Activated naive CD8-positive, alpha-beta T cell (primary cell): ENCODE results near the gene TNS1.

Source experiments
- H3K27ac Mint-ChIP-seq: one replicate; pipeline ENCODE4 v1.8.0; 2021; ENCODE audit warnings: mixed read lengths
- H3K27me3 Mint-ChIP-seq: one replicate; pipeline ENCODE4 v1.8.0; 2021; ENCODE audit warnings: mixed read lengths
- H3K36me3 Mint-ChIP-seq: one replicate; pipeline ENCODE4 v1.8.0; 2021; ENCODE audit warnings: mixed read lengths
- H3K4me1 Mint-ChIP-seq: one replicate; pipeline ENCODE4 v1.8.0; 2021; ENCODE audit warnings: low read depth, mixed read lengths
- H3K4me3 Mint-ChIP-seq: one replicate; pipeline ENCODE4 v1.8.0; 2021; ENCODE audit warnings: mild to moderate bottlenecking, mixed read lengths
- H3K9me3 Mint-ChIP-seq: one replicate; pipeline ENCODE4 v1.8.0; 2021; ENCODE audit warnings: low read depth, mixed read lengths

Gene TNS1

GRCh38 chr2:217838409-217838831 lies 164.4 kb downstream of the TNS1 start:
- Mint-ChIP-seq H3K9me3 (no peaks in the 10 kb centered on the region), H3K27me3 (no peaks in the 10 kb centered on the region), H3K4me3 (no peak overlapping the region), H3K27ac (no peak overlapping the region), H3K36me3 (no peaks in the 10 kb centered on the region), H3K4me1 (no peaks in the 10 kb centered on the region)

DNA sequence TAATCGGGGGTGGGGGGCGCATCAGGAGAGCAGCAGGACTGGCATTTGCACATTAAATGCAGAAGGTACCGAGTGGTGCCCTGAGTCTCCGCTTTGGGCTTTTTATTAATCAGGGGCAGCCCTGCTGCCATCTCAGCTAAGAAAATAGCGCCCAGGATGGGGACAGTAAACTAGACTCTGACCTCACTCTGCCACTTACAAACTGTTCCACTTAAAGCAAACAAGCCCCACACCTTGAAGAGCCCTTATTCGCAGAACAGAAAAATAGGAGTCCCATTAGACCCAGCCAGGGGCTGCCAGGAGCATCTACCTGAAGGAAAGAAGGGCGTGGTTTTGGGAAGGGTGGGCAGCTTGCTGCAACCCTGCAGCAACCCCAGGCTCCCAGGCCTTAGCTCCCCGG lies 165.3 kb downstream of the TNS1 start:
- H3K27ac Mint-ChIP-seq: no peak overlapping the region

DNA sequence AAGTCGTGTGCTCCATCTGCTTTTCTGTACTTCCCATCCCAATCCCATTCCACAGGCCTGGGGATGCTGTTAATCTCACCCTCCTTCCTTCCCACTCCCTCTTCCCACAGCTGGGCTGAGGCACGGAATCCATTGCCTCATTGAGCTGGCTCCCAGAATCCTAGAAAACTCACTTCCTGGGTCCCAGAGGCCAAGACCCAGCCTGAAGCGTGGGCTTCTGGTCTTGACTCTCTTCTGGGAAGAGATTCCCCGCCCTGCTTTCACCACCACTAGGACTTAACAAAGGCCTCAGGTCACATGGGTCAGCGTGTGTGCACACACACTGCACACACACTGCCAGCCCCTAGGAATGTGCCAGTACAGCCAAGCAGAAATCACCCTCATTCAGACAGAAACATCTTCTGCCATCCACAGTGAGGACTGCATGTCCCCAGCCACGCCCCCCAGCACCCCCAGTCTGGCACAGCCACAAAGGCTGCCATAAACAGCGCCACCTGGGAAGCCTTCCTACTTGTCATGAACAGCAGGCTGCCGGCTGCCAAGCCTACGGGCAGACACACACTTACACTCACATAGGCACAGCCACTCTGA lies 165.8 kb downstream of the TNS1 start:
- Mint-ChIP-seq H3K4me1 (no peaks in the 10 kb centered on the region), H3K4me3 (no peak overlapping the region), H3K27me3 (no peaks in the 10 kb centered on the region), H3K27ac (no peak overlapping the region), H3K9me3 (no peaks in the 10 kb centered on the region), H3K36me3 (no peaks in the 10 kb centered on the region)

More for the DNA sequence above, 165.3 kb downstream of the TNS1 start:
- H3K4me3 Mint-ChIP-seq: no peak overlapping the region
- H3K36me3 Mint-ChIP-seq: no peaks in the 10 kb centered on the region
- no peaks in the 10 kb centered on the region for H3K27me3 Mint-ChIP-seq
- no peaks in the 10 kb centered on the region for H3K4me1 Mint-ChIP-seq
- H3K9me3 Mint-ChIP-seq: no peaks in the 10 kb centered on the region

- no peaks in the 10 kb centered on the region for H3K4me1 Mint-ChIP-seq
- H3K9me3 Mint-ChIP-seq: no peaks in the 10 kb centered on the region
- H3K36me3 Mint-ChIP-seq: no peaks in the 10 kb centered on the region
- H3K4me3 Mint-ChIP-seq: no peak overlapping the region
- no peaks in the 10 kb centered on the region for H3K27me3 Mint-ChIP-seq
- H3K27ac Mint-ChIP-seq: no peak overlapping the region
Measured at GRCh38 chr2:217835931-217836891, 166.6 kb downstream of the TNS1 start.

DNA sequence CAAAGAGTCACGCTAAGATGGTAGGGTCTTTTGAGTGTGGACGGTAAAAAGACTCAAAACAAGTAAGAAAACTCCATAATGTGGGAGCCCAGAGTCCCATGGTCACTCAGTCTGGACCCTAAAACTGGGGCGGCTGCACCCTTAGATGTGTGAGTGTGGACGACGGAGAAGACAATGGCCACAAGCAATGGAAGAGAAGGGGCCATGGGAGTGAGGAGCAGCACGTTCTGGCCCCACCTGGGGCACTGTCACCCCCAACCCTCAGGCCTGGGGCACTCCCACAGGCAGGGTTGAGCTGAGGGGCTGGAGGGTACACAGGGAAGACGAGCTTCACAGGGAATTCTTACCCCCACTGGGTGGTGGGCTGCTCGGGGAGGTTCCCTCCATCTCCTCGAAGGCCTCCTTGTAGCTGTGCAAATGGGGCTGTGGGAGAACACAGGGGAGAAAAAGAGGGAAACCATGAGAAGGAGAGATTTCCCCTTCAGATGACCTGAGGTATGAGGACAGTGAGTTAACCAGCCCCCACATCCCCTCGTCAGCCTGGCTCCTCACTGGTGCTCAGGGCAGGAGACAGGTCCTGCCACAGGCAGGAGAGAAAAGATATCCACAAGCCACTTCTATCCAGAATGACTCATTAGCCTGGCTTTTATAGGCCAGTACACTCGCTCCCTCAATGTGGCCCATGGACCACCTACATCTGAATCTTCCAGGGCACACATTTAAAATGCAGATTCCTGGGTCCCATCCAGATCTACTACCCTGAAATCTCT lies 167.9 kb downstream of the TNS1 start:
- Mint-ChIP-seq H3K4me1 (no peaks in the 10 kb centered on the region), H3K4me3 (no peak overlapping the region), H3K27ac (no peak overlapping the region), H3K27me3 (no peaks in the 10 kb centered on the region), H3K9me3 (no peaks in the 10 kb centered on the region), H3K36me3 (no peaks in the 10 kb centered on the region)

DNA sequence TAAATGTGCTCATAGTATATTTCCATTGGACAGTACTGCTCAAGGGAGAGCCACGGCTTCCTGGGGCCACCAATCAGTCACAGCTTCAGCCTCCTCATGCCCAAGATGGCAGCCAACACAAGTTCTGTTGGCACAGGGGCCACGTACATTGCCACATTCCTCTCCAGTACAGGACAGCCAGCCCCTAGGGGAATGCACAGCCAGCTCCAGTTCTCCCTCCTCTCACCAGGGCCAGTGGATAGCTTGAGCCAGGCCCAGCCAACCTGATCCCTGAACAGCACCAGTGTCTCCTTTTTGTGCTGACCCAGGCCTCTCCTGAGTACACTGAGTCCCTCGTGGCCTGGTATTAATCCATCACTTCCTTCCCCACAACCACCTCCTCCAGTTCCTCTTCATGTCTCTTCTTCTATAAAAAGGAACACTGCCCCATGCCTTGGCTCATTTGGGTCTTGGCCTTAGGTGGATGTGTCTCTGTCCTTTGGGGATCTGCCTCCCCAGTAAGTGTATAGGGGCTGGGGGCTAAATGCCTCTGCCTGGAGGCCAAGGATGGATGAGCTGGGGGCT lies 168.7 kb downstream of the TNS1 start:
- no peaks in the 10 kb centered on the region for H3K9me3 Mint-ChIP-seq
- no peaks in the 10 kb centered on the region for H3K4me1 Mint-ChIP-seq
- H3K4me3 Mint-ChIP-seq: no peak overlapping the region
- peaks cover 2% of the 10 kb centered on the region for H3K27me3 Mint-ChIP-seq
- no peaks in the 10 kb centered on the region for H3K36me3 Mint-ChIP-seq
- H3K27ac Mint-ChIP-seq: no peak overlapping the region

GRCh38 chr2:217833439-217833838 lies 169.4 kb downstream of the TNS1 start:
- no peak overlapping the region for H3K27ac Mint-ChIP-seq
- H3K36me3 Mint-ChIP-seq: no peaks in the 10 kb centered on the region
- no peaks in the 10 kb centered on the region for H3K9me3 Mint-ChIP-seq
- no peak overlapping the region for H3K4me3 Mint-ChIP-seq
- H3K4me1 Mint-ChIP-seq: no peaks in the 10 kb centered on the region
- H3K27me3 Mint-ChIP-seq: peaks cover 2% of the 10 kb centered on the region

DNA sequence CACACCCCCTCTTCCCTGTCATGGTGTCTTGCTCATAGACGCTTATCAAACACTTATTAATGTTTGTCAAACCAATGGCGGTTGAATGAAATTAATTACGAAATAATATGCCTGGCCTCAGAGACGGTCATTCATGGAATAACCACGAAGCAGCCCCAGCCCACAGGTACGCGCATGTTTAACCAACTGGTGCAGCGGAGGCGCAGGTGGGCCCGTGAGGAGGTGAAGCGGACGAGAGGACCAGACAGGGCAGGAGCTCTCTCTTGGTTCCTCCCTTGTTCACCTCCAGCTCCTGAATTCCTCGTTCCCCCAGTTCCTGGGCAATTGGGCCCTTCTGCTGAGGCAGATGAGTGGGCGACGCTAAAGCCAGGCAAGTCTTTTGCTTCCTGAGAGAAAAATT lies 169.8 kb downstream of the TNS1 start:
- no peak overlapping the region for H3K27ac Mint-ChIP-seq
- no peak overlapping the region for H3K4me3 Mint-ChIP-seq
- H3K27me3 Mint-ChIP-seq: peaks cover 2% of the 10 kb centered on the region
- no peaks in the 10 kb centered on the region for H3K4me1 Mint-ChIP-seq
- H3K36me3 Mint-ChIP-seq: no peaks in the 10 kb centered on the region
- no peaks in the 10 kb centered on the region for H3K9me3 Mint-ChIP-seq

DNA sequence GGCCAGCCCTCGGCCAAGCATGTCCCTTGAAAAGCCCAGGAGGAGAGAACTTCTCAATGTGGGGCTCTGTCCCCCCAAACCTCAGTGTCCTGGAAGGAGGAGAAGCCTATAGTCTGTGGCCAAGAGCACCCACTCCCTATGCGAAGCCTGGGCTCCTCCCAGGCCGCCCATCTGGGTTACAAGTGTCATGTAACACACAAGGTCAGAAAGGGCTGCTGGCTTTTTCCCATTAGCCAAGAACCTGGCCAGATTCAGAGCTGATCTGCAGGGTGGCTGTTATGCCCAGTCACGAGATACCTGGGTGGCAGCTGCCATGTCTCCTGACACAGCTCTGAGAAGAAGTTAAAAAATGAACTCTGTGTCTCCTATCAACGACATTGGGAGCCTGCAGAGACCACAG lies 170.7 kb downstream of the TNS1 start:
- H3K4me3 Mint-ChIP-seq: no peak overlapping the region
- H3K27ac Mint-ChIP-seq: no peak overlapping the region
- H3K36me3 Mint-ChIP-seq: no peaks in the 10 kb centered on the region
- no peaks in the 10 kb centered on the region for H3K9me3 Mint-ChIP-seq
- no peaks in the 10 kb centered on the region for H3K4me1 Mint-ChIP-seq
- peaks cover 2% of the 10 kb centered on the region for H3K27me3 Mint-ChIP-seq

- H3K36me3 Mint-ChIP-seq: no peaks in the 10 kb centered on the region
- H3K9me3 Mint-ChIP-seq: no peaks in the 10 kb centered on the region
Measured at GRCh38 chr2:217831306-217831705, 171.5 kb downstream of the TNS1 start.

DNA sequence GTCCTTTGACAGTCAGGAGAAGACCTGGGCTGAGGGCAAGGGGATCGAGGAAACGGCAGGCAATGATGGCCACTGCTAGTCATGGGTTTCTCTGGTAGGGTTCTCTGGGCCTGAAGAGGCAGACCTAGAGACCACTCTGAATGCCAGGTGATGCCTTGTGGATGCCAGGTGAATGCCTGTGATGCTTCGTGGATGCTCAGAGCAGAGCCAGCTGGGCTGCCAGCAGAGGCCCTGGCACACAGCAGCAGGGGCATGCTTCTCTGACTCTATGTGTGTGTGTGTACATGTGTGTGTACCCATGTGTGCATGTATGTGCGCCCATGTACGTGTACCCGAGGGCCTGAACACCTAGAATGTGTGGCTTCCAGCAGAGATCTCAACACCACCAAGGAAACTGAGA lies 172.0 kb downstream of the TNS1 start:
- Mint-ChIP-seq H3K27ac (no peak overlapping the region), H3K27me3 (peaks cover 2% of the 10 kb centered on the region), H3K4me1 (no peaks in the 10 kb centered on the region), H3K9me3 (no peaks in the 10 kb centered on the region), H3K36me3 (no peaks in the 10 kb centered on the region), H3K4me3 (no peak overlapping the region)

More at GRCh38 chr2:217831306-217831705, 171.5 kb downstream of the TNS1 start:
- Mint-ChIP-seq H3K27ac (no peak overlapping the region), H3K4me3 (no peak overlapping the region), H3K4me1 (no peaks in the 10 kb centered on the region), H3K27me3 (peaks cover 2% of the 10 kb centered on the region)

DNA sequence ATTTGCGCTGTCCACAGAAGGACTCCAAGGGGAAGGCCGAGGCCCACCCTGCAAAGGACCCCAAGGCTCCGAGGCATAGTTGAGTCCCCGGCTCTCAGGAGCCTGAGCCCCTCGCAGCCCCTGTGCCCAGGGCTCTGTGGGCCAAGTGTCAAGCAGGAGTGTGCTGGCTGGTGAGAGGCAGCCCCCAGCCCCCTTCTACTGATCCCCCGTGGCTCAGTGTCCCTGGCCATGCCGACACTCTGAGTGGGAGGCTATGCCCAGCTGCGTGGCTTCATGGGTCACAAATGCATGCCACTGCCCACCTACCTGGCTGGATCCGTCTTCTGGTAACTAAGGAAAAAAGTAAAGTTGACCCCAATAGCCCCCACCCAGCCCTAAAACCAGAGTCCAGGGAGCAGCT lies 172.7 kb downstream of the TNS1 start:
- H3K9me3 Mint-ChIP-seq: no peaks in the 10 kb centered on the region
- H3K36me3 Mint-ChIP-seq: no peaks in the 10 kb centered on the region
- peaks cover 2% of the 10 kb centered on the region for H3K27me3 Mint-ChIP-seq
- no peak overlapping the region for H3K27ac Mint-ChIP-seq
- no peak overlapping the region for H3K4me3 Mint-ChIP-seq
- no peaks in the 10 kb centered on the region for H3K4me1 Mint-ChIP-seq

- no peaks in the 10 kb centered on the region for H3K9me3 Mint-ChIP-seq
- H3K27me3 Mint-ChIP-seq: peaks cover 2% of the 10 kb centered on the region
Measured at GRCh38 chr2:217829420-217829819, 173.4 kb downstream of the TNS1 start.

GRCh38 chr2:217828336-217828735 lies 174.5 kb downstream of the TNS1 start:
- H3K9me3 Mint-ChIP-seq: no peaks in the 10 kb centered on the region
- H3K4me1 Mint-ChIP-seq: no peaks in the 10 kb centered on the region
- H3K27me3 Mint-ChIP-seq: peaks cover 2% of the 10 kb centered on the region
- no peaks in the 10 kb centered on the region for H3K36me3 Mint-ChIP-seq
- H3K27ac Mint-ChIP-seq: no peak overlapping the region
- no peak overlapping the region for H3K4me3 Mint-ChIP-seq

More at GRCh38 chr2:217829420-217829819, 173.4 kb downstream of the TNS1 start:
- Mint-ChIP-seq H3K4me1 (no peaks in the 10 kb centered on the region), H3K27ac (no peak overlapping the region), H3K36me3 (no peaks in the 10 kb centered on the region), H3K4me3 (no peak overlapping the region)
